ENCODE results near the gene TIFAB.

The TIFAB gene

DNA sequence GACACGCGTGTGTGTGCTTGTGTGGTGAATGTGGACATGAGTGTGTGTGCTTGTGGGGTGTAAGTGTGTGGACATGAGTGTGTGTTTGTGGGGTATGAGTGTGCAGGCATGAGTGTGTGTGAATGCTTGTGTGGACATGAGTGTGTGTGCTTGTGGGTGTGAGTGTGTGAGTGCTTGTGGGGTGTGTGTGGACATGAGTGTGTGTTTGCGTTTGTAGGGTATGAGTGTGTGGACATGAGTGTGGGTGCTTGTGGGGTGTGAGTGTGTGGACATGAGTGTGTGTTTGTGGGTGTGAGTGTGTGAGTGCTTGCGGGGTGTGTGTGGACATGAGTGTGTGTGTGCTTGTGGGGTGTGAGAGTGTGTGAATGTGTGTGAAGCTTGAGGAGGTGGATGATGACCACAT, 29.8 kb upstream of the TIFAB start:
- no peak for DNase-seq (ENCODE audit: low read depth)

- no peak for DNase-seq (ENCODE audit: low read depth)
Observed at GRCh38 chr5:135481387-135481786, 29.2 kb upstream of the TIFAB start.

DNA sequence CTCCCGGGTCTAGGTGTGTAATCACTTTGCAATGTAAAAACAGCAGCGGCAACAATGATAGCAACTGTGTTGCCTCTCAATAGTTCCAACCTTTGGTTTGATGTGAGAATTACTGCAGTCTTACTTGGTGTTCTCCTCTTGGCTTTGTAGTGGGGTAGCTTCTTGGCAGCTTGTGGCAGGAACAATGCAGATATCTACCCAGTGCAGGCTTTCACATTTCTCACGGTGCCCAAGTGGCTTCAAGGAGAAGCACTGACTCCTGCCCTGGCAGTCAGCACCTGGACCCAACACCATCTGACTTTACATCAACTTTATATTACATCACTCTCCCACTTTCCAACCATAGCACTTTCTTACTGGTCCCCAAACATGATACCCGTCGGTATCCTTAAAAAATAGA, 28.4 kb upstream of the TIFAB start:
- no peak for DNase-seq (ENCODE audit: low read depth)

GRCh38 chr5:135478938-135479337, 26.8 kb upstream of the TIFAB start:
- no peak for DNase-seq (ENCODE audit: low read depth)

DNA sequence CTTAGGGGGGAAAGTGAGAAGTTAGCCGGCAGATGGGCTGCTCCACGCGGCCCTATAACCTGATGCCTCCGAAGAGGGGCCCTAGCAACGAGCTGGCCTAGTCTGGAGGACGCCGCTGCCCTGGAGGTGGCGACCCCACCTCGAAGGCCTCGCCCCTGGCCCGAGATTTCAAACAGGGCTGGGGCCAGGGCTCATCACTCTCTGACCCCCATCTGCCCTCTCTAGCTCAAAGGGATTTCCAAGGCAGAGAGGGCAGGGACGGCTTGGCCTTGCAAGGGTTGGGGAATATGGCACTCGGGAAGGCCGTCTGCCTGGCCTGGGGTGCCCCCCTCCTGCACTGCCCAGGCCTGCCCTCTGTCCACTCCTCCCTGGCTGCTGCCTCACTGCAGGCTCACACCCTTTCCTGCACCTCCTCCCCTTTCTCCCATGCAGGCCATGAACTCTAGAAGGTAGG, 25.5 kb upstream of the TIFAB start:
- DNase-seq (ENCODE audit: low read depth), result no peak

- DNase-seq (ENCODE audit: low read depth), result no peak
Observed at GRCh38 chr5:135476615-135477581, 24.7 kb upstream of the TIFAB start.

GRCh38 chr5:135473956-135474670, 22.0 kb upstream of the TIFAB start:
- no peak for DNase-seq (ENCODE audit: low read depth)

- no peak for DNase-seq (ENCODE audit: low read depth)
Observed at GRCh38 chr5:135472141-135472540, 20.0 kb upstream of the TIFAB start.

GRCh38 chr5:135471726-135472125, 19.6 kb upstream of the TIFAB start:
- DNase-seq (ENCODE audit: low read depth), result no peak

DNA sequence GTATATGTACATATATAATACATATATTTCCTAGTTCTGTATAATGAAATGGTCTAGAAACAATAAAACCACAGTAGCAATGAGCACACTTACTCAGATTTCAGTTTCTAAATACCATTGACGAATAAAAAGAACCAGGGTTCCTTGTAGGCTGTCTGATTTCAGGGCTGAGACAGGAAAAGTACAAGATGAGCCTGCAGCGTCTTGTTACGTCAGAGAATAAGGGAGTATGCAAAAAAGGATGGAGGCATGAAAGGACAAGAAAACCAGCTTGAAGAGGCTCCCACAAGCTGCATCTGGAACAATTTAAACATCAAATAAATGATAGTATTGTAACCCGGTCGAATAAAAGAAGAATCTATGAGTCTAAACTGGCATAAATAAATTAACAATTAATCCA, 17.8 kb upstream of the TIFAB start:
- no peak for DNase-seq (ENCODE audit: low read depth)

GRCh38 chr5:135468541-135468940, 16.4 kb upstream of the TIFAB start:
- DNase-seq (ENCODE audit: low read depth), result no peak

DNA sequence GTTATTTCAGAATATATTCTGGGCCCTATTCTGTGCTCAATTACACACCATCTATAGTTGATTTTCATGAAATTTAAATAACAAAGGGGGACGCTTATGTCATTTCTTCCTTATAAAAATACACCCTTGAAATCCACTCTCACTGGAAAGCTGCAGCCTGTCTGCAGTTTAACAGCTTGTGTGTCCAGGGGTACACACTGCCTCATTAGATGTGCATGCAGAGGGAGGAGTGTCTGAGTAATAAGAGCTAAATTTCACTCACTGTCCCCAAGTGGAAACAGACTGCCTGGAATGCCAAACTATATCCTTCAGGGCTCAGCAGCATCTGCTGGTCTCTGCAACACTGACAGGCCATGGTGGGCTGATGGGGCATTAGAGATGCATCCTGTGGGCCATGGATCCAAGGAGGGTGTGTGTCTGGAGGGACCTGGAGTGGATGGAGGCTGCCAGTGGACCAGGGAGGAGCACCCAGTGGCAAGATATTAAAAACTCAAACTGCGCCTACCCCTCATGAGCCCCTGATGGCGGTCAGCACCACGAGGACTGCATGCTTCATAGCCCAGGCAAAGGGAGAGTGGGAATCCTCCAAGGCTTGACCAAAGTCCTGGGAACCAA, 15.8 kb upstream of the TIFAB start:
- no peak for DNase-seq (ENCODE audit: low read depth)

DNA sequence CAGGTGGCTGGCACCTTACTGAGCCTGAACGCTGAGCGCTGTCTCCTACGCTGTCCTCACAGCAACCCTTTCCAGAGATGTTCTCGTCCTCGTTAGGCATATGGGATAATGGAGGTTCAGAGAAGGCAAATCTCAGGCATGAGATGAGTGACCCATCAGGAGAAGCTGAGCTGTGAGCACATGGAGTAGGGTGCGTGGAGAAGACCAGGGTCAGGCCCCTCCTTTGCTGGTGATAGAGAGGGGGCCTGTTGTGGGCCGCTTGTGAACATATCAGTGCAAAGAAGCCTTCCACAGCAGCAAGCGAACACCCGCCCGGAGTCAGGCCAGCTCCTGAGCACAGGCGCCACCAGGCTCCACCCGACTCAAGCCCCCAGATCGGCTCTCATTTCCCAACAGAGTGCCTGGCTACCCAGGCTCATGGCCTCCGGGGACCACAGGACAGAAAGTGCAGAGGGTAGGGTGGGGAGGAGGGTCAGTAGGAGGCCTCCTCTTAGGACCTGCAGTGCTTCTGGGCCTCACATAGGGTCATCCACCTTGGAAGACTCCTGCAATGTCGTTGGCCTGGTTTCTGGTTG, 15.0 kb upstream of the TIFAB start:
- no peak for DNase-seq (ENCODE audit: low read depth)

DNA sequence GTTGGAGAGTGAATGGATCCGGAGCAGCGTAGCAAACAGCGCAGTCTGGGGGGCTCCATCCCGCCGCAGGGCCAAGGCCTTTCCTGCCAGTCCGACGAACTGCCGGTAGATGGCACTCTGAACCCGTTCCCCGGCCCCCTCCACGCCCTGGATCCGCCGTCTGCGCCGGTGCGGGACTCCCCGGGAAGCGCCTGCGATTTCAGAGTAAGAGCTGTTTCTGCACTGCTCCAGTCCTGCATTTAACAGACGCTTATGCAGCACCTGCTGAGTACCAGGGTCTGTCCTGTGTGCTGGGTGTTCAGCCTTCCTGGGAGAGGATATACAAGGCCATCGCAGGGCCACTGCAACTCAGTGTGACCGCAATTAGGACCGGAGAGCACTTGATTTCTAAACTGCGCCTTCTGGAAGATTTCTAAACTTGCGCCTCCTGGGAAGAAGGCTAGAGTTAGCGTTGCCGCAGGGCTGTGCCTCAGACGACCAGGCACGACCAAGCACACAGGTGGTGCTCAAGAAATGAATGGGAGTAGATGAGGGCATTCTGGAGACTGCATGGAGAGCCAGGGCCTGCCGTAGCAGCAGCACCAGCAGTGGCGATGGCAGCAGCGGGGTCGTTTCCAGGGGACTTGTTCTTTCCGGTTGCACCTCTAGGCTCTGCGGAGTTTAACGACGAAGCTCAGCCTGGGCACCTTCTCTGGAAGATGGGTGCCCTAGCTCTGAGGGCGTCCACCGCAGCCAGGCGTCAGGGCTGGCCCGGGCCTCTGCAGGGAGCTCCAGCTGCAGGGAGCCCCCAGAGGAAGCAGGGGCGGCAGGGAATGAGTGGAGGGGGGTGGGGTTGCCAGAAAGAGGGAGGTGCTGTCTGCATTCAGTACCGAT, 14.3 kb upstream of the TIFAB start:
- DNase-seq (ENCODE audit: low read depth), result peak; percentile 35

DNA sequence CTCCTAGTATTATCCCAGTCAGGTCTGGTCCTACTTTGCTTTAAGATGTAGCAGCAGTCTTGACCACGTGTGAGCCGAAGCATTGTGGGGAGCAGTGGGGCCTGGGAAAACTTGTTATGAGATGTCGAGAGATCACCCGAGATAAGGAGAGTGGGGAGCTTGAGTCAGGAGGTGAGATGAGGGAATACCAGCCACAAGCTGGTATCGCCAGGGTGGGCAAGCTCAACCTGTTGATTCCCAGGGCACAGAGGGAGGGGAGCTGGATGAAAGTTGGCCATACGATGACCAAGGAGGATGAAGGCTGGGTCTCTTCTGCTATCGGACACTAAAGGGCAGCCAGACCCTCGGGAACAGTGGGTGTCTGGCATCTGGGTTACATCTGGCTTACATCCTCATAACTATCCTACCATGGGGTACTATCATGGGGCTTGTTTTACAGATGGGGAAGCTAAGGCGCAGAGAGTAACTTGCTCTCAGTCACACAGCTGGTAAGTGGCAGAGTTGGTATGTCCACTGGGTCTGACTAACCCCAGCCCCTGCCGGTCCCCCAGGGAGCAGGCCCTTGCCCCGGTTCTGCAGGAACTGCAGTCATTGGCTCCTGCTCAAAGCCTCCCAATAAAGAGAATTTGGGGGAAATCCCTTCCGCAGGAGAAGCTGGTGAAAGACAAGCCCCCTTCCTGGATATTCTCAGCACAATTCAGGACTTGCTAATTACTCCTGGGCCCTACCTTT, 13.4 kb upstream of the TIFAB start:
- no peak for DNase-seq (ENCODE audit: low read depth)

DNA sequence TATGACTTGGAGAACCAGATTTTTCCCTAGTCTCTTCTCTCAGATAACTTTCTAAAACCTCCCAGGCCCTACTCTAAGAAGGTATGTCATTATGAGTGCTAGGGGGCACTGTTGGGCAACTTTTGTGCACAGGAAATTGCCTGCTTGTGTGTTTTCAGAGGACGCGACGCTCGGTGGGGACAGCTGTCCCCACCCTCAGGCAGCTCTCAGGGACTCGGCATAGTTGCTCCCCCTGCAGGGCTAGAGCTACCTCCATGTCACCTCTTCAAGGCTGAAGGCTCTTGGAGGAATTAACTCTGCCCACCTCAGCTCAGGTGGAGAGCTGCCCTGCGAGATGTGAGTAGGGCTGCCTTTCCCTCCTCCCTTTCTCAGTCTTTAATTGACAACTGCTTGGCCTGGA, 10.2 kb upstream of the TIFAB start:
- DNase-seq (ENCODE audit: low read depth), result peak; percentile 25

DNA sequence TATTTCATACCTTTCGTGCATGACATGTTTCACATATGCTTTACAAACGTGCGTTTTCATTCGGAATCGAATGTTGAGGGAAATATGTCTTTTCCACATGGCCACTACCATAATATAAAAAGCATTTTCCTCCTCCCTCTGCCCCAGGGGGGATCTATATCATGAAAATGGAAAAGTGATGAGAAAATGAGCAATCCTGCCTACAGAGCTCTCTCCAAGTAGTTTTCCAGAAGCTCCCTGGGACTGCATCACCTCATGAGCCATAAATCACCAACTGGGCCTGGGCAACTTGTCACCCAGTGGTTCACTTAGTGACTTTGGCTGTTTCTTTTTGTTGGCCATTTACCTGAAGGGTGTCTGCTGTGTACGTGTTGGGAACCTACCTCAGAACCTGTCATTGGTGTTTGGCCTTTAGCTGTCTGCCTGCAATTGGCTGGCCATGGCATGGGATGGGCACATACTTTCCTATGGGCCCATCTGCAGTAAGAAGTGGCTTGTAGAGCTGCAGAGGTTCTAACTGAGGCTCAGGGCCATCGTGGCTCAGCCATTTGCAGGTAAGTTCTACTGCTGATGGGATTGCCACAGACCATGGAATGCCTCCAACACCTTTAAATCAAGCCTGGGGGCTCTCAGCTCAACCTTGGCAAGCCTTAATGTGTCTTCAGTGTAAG, 9.5 kb upstream of the TIFAB start:
- no peak for DNase-seq (ENCODE audit: low read depth)

- DNase-seq (ENCODE audit: low read depth), result no peak
Observed at GRCh38 chr5:135460246-135461033, 8.3 kb upstream of the TIFAB start.

GRCh38 chr5:135458921-135459331, 6.8 kb upstream of the TIFAB start:
- no peak for DNase-seq (ENCODE audit: low read depth)

All from T follicular helper cell (primary cell).